NT2/D1 (cell line): ENCODE data around the gene REPIN1.

Source experiments
- SUZ12 ChIP-seq: IDR thresholded peaks from 2 replicates; pipeline ENCODE4 v1.6.1; 2011; ENCODE audit not compliant: insufficient read length, insufficient read depth; ENCODE audit errors: extremely low read depth
- YY1 ChIP-seq: IDR thresholded peaks from 2 replicates; pipeline ENCODE4 v1.6.1; 2011; ENCODE audit not compliant: insufficient read length, insufficient read depth
- ZNF274 ChIP-seq: IDR thresholded peaks from 2 replicates; pipeline ENCODE4 v1.6.1; 2011; ENCODE audit warnings: mild to moderate bottlenecking, low read depth, low read length

DNA sequence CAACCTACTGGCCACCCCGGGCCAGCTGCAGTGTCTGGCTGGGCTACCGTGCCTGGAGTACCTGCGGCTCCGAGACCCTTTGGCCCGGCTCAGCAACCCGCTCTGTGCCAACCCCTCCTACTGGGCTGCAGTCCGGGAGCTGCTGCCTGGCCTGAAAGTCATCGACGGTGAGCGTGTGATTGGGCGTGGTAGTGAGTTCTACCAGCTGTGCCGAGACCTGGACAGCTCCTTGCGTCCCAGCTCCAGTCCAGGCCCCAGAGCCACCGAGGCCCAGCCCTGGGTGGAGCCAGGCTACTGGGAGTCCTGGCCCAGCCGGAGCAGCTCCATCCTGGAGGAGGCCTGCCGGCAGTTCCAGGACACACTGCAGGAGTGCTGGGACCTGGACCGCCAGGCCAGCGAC is 31.4 kb upstream of the REPIN1 start:
- TF ChIP-seq YY1 (no peak), ZNF274 (no peak), SUZ12 (no peak)
